MM.1S (cell line): Measurements from ENCODE around the gene CCDC138.

ENCODE experiments used
- DNase-seq: peaks from one replicate; pipeline ENCODE4 v3.0.0-alpha.2; 2015
- H2AFZ ChIP-seq: fragments of 300-600 bp; sonication (generic); 2 replicates; pipeline ENCODE4 v1.6.0; 2016; ENCODE audit warnings: antibody characterized with exemption, low read length
- H3F3A ChIP-seq: fragments of 300-600 bp; sonication (generic); 2 replicates; pipeline ENCODE4 v1.6.1; 2016; ENCODE audit warnings: mild to moderate bottlenecking, antibody characterized with exemption, low read length, moderate library complexity, mixed read lengths; ENCODE audit not compliant: insufficient read depth
- H3K27ac ChIP-seq: fragments of 300-600 bp; sonication (generic); 2 replicates; pipeline ENCODE4 v1.5.1; 2016; ENCODE audit warnings: mild to moderate bottlenecking, low read length
- H3K27me3 ChIP-seq: fragments of 300-600 bp; sonication (generic); replicated peaks from 2 replicates; pipeline ENCODE4 v1.6.0; 2016; ENCODE audit warnings: low read length; ENCODE audit not compliant: insufficient read depth
- H3K36me3 ChIP-seq: fragments of 300-600 bp; sonication (generic); replicated peaks from 2 replicates; pipeline ENCODE4 v1.6.1; 2016; ENCODE audit warnings: mild to moderate bottlenecking, low read length, mixed read lengths; ENCODE audit not compliant: insufficient read depth
- H3K4me1 ChIP-seq: fragments of 300-600 bp; sonication (generic); 2 replicates; pipeline ENCODE4 v1.6.1; 2016; ENCODE audit warnings: low read length, mixed read lengths
- H3K4me2 ChIP-seq: fragments of 300-600 bp; sonication (generic); 2 replicates; pipeline ENCODE4 v1.6.0; 2016; ENCODE audit warnings: low read depth, low read length
- H3K4me3 ChIP-seq: fragments of 300-600 bp; sonication (generic); 2 replicates; pipeline ENCODE4 v1.5.1; 2016; ENCODE audit warnings: low read length, mixed read lengths
- H3K79me2 ChIP-seq: fragments of 300-600 bp; sonication (generic); 2 replicates; pipeline ENCODE4 v1.6.1; 2016; ENCODE audit warnings: mixed run types, low read length, mixed read lengths
- H3K9ac ChIP-seq: fragments of 300-600 bp; sonication (generic); 2 replicates; pipeline ENCODE4 v1.6.1; 2016; ENCODE audit warnings: low read length, mixed read lengths
- H3K9me2 ChIP-seq: fragments of 300-600 bp; sonication (generic); replicated peaks from 2 replicates; pipeline ENCODE4 v1.6.1; 2016; ENCODE audit warnings: mild to moderate bottlenecking, low read length, mixed read lengths; ENCODE audit not compliant: insufficient read depth
- H3K9me3 ChIP-seq: fragments of 300-600 bp; sonication (generic); replicated peaks from 2 replicates; pipeline ENCODE4 v1.6.1; 2016; ENCODE audit warnings: mild to moderate bottlenecking, low read length, mixed read lengths; ENCODE audit not compliant: insufficient read depth
- H4K20me1 ChIP-seq: fragments of 300-600 bp; sonication (generic); 2 replicates; pipeline ENCODE4 v1.6.1; 2016; ENCODE audit warnings: mild to moderate bottlenecking, low read length, moderate library complexity, mixed read lengths; ENCODE audit not compliant: insufficient read depth
- EZH2 ChIP-seq: fragments of 300-600 bp; sonication (generic); optimal IDR thresholded peaks from 2 replicates; pipeline ENCODE3; 2017; ENCODE audit warnings: low read depth, mild to moderate bottlenecking, antibody characterized with exemption, low read length, mixed read lengths
- EZH2phosphoT487 ChIP-seq: fragments of 300-600 bp; sonication (generic); IDR thresholded peaks from 2 replicates; pipeline ENCODE4 v1.6.1; 2018; ENCODE audit warnings: antibody characterized with exemption, low read length
- TF ChIP-seq, protein P1 (sequence below): fragments of 300-600 bp; sonication (generic); IDR thresholded peaks from 2 replicates; pipeline ENCODE4 v1.5.1; 2016; ENCODE audit warnings: antibody characterized with exemption, low read length, mixed read lengths

CCDC138 gene

GRCh38 chr2:108918156-108918874 is 131.7 kb downstream of the CCDC138 start:
- no peak overlapping the region for H3K27ac ChIP-seq
- H3K36me3 ChIP-seq = no peaks in the 10 kb centered on the region
- no peaks in the 10 kb centered on the region for H3K9me2 ChIP-seq
- H3K4me2 ChIP-seq = no peak overlapping the region
- no peaks in the 10 kb centered on the region for H3F3A ChIP-seq
- no peaks in the 10 kb centered on the region for H3K4me1 ChIP-seq
- H3K4me3 ChIP-seq = no peak overlapping the region
- H3K9ac ChIP-seq = no peak overlapping the region
- DNase-seq = no peak
- no peaks in the 10 kb centered on the region for H3K9me3 ChIP-seq
- TF ChIP-seq, protein P1, sequence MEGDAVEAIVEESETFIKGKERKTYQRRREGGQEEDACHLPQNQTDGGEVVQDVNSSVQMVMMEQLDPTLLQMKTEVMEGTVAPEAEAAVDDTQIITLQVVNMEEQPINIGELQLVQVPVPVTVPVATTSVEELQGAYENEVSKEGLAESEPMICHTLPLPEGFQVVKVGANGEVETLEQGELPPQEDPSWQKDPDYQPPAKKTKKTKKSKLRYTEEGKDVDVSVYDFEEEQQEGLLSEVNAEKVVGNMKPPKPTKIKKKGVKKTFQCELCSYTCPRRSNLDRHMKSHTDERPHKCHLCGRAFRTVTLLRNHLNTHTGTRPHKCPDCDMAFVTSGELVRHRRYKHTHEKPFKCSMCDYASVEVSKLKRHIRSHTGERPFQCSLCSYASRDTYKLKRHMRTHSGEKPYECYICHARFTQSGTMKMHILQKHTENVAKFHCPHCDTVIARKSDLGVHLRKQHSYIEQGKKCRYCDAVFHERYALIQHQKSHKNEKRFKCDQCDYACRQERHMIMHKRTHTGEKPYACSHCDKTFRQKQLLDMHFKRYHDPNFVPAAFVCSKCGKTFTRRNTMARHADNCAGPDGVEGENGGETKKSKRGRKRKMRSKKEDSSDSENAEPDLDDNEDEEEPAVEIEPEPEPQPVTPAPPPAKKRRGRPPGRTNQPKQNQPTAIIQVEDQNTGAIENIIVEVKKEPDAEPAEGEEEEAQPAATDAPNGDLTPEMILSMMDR = no peak
- no peak for TF ChIP-seq EZH2phosphoT487
- TF ChIP-seq EZH2 = no peak
- no peak overlapping the region for H2AFZ ChIP-seq
- no peaks in the 10 kb centered on the region for H3K27me3 ChIP-seq
- H4K20me1 ChIP-seq = no peaks in the 10 kb centered on the region
- no peaks in the 10 kb centered on the region for H3K79me2 ChIP-seq

DNA sequence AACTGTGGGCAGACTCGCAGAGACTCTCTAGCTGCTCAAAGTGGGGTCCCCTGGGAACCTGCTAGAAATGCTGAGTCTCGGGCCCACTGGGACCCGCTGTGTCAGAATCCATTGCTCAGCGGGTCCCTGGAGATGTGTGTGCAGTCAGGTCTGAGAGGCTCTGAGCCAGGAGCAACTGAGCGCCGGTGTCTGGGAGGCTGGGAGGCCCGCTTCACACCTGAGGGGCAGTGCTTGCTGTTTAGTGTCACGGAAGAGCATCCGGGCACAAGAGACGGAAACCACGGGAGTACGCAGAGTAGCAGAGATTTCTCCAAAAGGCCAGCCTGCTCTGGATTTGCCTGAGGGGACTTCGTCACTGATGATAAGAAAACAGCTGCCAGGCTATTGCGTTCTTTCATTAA is 132.4 kb downstream of the CCDC138 start:
- Histone ChIP-seq H3K9me2 (no peaks in the 10 kb centered on the region), H3K79me2 (no peaks in the 10 kb centered on the region), H3K27ac (no peak overlapping the region), H3K4me1 (no peaks in the 10 kb centered on the region), H3K36me3 (no peaks in the 10 kb centered on the region), H4K20me1 (no peaks in the 10 kb centered on the region), H3K9me3 (no peaks in the 10 kb centered on the region), H3K4me2 (no peak overlapping the region), H3K9ac (no peak overlapping the region), H3F3A (no peaks in the 10 kb centered on the region), H3K4me3 (no peak overlapping the region), H2AFZ (no peak overlapping the region), H3K27me3 (no peaks in the 10 kb centered on the region)
- TF ChIP-seq EZH2phosphoT487 = no peak
- TF ChIP-seq, protein P1 = no peak
- no peak for TF ChIP-seq EZH2
- DNase-seq = no peak

- Histone ChIP-seq H3K4me3 (no peak overlapping the region), H3K27me3 (no peaks in the 10 kb centered on the region), H2AFZ (no peak overlapping the region), H3K79me2 (no peaks in the 10 kb centered on the region), H3K27ac (no peak overlapping the region), H3F3A (no peaks in the 10 kb centered on the region), H3K4me1 (no peaks in the 10 kb centered on the region), H3K36me3 (no peaks in the 10 kb centered on the region), H3K9ac (no peak overlapping the region), H3K9me3 (no peaks in the 10 kb centered on the region), H3K9me2 (no peaks in the 10 kb centered on the region), H4K20me1 (no peaks in the 10 kb centered on the region), H3K4me2 (no peak overlapping the region)
- no peak for DNase-seq
- TF ChIP-seq EZH2phosphoT487 = no peak
- TF ChIP-seq, protein P1 = no peak
- TF ChIP-seq EZH2 = no peak
These were observed 133.2 kb downstream of the CCDC138 start for GRCh38 chr2:108919571-108920373.
